HEK293 (cell line): ENCODE data around the gene CACNA1D.

Source experiments
- CTCF ChIA-PET: fragments of 350-600 bp; formaldehyde crosslinking; extraction: SDS; loops from one replicate; lab custom pipeline; 2021; ENCODE audit warnings: antibody characterized with exemption; lab: Yijun Ruan, JAX
- POLR2A ChIA-PET: fragments of 300-600 bp; formaldehyde crosslinking; extraction: SDS; loops from one replicate; lab custom pipeline; 2020; ENCODE audit warnings: antibody characterized with exemption, inconsistent platforms; lab: Yijun Ruan, JAX
- H3K27ac ChIP-seq: fragments of 200-500 bp; sonication (Bioruptor generic); 2 replicates; pipeline ENCODE4 v1.5.1; 2014; ENCODE audit warnings: low read depth, low read length, control low read depth, inconsistent platforms; ENCODE audit errors: extremely low read depth
- H3K36me3 ChIP-seq, 2 experiments: fragments of 200-500 bp in 1 of 2; sonication (Bioruptor generic) in 1 of 2; 1 replicate in 1 of 2; 2 replicates in 1 of 2; pipeline ENCODE4 v1.5.1; 2014 to 2017; ENCODE audit warnings: inconsistent platforms in 2 of 2, low read length in 2 of 2; ENCODE audit not compliant: control insufficient read depth in 2 of 2, insufficient read depth in 1 of 2
- H3K4me1 ChIP-seq: fragments of 200-500 bp; sonication (Bioruptor generic); 2 replicates; pipeline ENCODE4 v1.5.1; 2014; ENCODE audit warnings: mild to moderate bottlenecking, low read length, inconsistent platforms; ENCODE audit not compliant: control insufficient read depth, insufficient read depth
- H3K4me3 ChIP-seq: 2 replicates; pipeline ENCODE4 v1.5.1; 2011; ENCODE audit warnings: low read depth, mild to moderate bottlenecking, control low read depth, low read length, moderate library complexity
- H3K9me3 ChIP-seq: fragments of 200-500 bp; sonication (Bioruptor generic); 2 replicates; pipeline ENCODE4 v1.5.1; 2014; ENCODE audit warnings: low read depth, low read length, inconsistent platforms; ENCODE audit not compliant: control insufficient read depth, insufficient read depth
- EGR2 ChIP-seq: fragments of 450-650 bp; formaldehyde crosslinking; IDR thresholded peaks from 2 replicates; pipeline ENCODE4 v1.5.1; 2016; ENCODE audit warnings: low read depth, missing biosample characterization, missing genetic modification characterization
- GLI2 ChIP-seq: fragments of 450-650 bp; formaldehyde crosslinking; IDR thresholded peaks from 2 replicates; pipeline ENCODE4; 2017; ENCODE audit warnings: missing biosample characterization, missing genetic modification characterization, low read depth, borderline replicate concordance
- HOXC10 ChIP-seq: sonication (generic); formaldehyde crosslinking; IDR thresholded peaks from 2 replicates; pipeline ENCODE4 v1.8.1; 2023; ENCODE audit warnings: mild to moderate bottlenecking, missing genetic modification reagents
- HOXD13 ChIP-seq: sonication (generic); formaldehyde crosslinking; IDR thresholded peaks from 2 replicates; pipeline ENCODE4 v1.8.0; 2022; ENCODE audit warnings: missing genetic modification reagents, borderline replicate concordance
- KLF1 ChIP-seq: fragments of 450-650 bp; formaldehyde crosslinking; IDR thresholded peaks from 2 replicates; pipeline ENCODE4 v1.5.1; 2016; ENCODE audit warnings: missing biosample characterization, missing genetic modification characterization
- RBAK ChIP-seq: fragments of 450-650 bp; formaldehyde crosslinking; IDR thresholded peaks from 2 replicates; pipeline ENCODE4 v1.5.1; 2016; ENCODE audit warnings: missing biosample characterization, missing genetic modification characterization
- SP2 ChIP-seq: fragments of 450-650 bp; formaldehyde crosslinking; IDR thresholded peaks from 2 replicates; pipeline ENCODE4 v1.5.1; 2016; ENCODE audit warnings: missing biosample characterization, missing genetic modification characterization
- ZBTB21 ChIP-seq: fragments of 450-650 bp; formaldehyde crosslinking; IDR thresholded peaks from 2 replicates; pipeline ENCODE4 v1.5.1; 2017; ENCODE audit warnings: missing biosample characterization, missing genetic modification characterization
- ZBTB8A ChIP-seq: fragments of 450-650 bp; formaldehyde crosslinking; IDR thresholded peaks from 2 replicates; pipeline ENCODE4 v1.5.1; 2016; ENCODE audit warnings: missing biosample characterization, missing genetic modification characterization
- ZNF529 ChIP-seq: fragments of 450-650 bp; formaldehyde crosslinking; IDR thresholded peaks from 2 replicates; pipeline ENCODE4 v1.5.1; 2017; ENCODE audit warnings: missing genetic modification characterization, missing biosample characterization; ENCODE audit not compliant: insufficient replicate concordance
- ZNF555 ChIP-seq: fragments of 450-650 bp; formaldehyde crosslinking; conservative IDR thresholded peaks from 2 replicates; pipeline ENCODE4 v1.5.1; 2017; ENCODE audit warnings: missing biosample characterization, mild to moderate bottlenecking, missing genetic modification characterization, inconsistent platforms
- ZNF624 ChIP-seq: fragments of 450-650 bp; formaldehyde crosslinking; IDR thresholded peaks from 2 replicates; pipeline ENCODE4 v1.5.1; 2017; ENCODE audit warnings: missing biosample characterization, missing genetic modification characterization
- ZNF626 ChIP-seq: fragments of 450-650 bp; sonication (Bioruptor Pico); formaldehyde crosslinking; IDR thresholded peaks from 2 replicates; pipeline ENCODE4 v1.5.1; 2018; ENCODE audit warnings: missing biosample characterization, missing genetic modification characterization, inconsistent platforms
- ZNF654 ChIP-seq: fragments of 450-650 bp; formaldehyde crosslinking; IDR thresholded peaks from 2 replicates; pipeline ENCODE4 v1.5.1; 2016; ENCODE audit warnings: low read depth, missing biosample characterization, missing genetic modification characterization
- ZNF660 ChIP-seq: fragments of 450-650 bp; IDR thresholded peaks from 2 replicates; pipeline ENCODE4 v1.5.1; 2018; ENCODE audit warnings: missing biosample characterization, mild to moderate bottlenecking, missing genetic modification characterization
- TF ChIP-seq, protein P1 (sequence below): fragments of 450-650 bp; formaldehyde crosslinking; IDR thresholded peaks from 2 replicates; pipeline ENCODE4 v1.5.1; 2016; ENCODE audit warnings: missing biosample characterization, missing genetic modification characterization
- TF ChIP-seq, protein P2 (sequence below): fragments of 450-650 bp; formaldehyde crosslinking; IDR thresholded peaks from 2 replicates; pipeline ENCODE4 v1.5.1; 2016; ENCODE audit warnings: missing biosample characterization, missing genetic modification characterization
- TF ChIP-seq, protein P3 (sequence below): fragments of 450-650 bp; formaldehyde crosslinking; IDR thresholded peaks from 2 replicates; pipeline ENCODE4 v1.5.1; 2016; ENCODE audit warnings: missing biosample characterization, missing genetic modification characterization, low read depth

Gene CACNA1D

DNA sequence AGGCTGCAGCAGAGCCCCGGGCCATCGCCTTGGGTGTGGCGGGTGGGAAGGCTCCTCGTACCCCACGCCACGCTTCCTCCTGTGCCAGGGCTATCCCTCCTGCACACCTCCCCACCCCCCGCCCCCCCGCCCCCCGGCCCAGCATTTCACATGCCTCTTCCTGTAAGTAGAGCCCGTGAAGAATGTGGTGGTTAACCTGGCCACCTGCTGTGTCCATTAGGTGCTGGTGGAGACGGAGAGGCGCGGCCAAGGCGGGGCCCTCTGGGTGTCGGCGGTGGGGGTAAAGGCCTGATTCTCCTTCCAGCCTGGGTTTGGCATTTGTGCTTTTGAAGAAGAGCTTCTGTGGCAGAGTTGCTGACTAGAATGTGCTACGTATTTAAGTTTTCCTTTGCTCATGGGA, 224.1 kb downstream of the CACNA1D start:
- Histone ChIP-seq H3K4me3 (no peak overlapping the region), H3K36me3 (no peaks in the 10 kb centered on the region), H3K4me1 (no peaks in the 10 kb centered on the region), H3K27ac (no peak overlapping the region), H3K9me3 (no peaks in the 10 kb centered on the region)
- CTCF ChIA-PET: interaction anchor here (0.6 to 1.9 kb wide), 2 partner anchors 8 to 27 kb away, joined by 3 to 7 read pairs; no protein-coding TSS in a partner anchor
- POLR2A ChIA-PET: no interaction called here
- TF ChIP-seq ZNF529 (tag by site-specific recombination) (no peak), KLF1 (tag by site-specific recombination) (peak; percentile 30; the same call in 1 of the 2 replicates)
- TF ChIP-seq, protein P1, sequence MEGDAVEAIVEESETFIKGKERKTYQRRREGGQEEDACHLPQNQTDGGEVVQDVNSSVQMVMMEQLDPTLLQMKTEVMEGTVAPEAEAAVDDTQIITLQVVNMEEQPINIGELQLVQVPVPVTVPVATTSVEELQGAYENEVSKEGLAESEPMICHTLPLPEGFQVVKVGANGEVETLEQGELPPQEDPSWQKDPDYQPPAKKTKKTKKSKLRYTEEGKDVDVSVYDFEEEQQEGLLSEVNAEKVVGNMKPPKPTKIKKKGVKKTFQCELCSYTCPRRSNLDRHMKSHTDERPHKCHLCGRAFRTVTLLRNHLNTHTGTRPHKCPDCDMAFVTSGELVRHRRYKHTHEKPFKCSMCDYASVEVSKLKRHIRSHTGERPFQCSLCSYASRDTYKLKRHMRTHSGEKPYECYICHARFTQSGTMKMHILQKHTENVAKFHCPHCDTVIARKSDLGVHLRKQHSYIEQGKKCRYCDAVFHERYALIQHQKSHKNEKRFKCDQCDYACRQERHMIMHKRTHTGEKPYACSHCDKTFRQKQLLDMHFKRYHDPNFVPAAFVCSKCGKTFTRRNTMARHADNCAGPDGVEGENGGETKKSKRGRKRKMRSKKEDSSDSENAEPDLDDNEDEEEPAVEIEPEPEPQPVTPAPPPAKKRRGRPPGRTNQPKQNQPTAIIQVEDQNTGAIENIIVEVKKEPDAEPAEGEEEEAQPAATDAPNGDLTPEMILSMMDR (tag by site-specific recombination): no peak

DNA sequence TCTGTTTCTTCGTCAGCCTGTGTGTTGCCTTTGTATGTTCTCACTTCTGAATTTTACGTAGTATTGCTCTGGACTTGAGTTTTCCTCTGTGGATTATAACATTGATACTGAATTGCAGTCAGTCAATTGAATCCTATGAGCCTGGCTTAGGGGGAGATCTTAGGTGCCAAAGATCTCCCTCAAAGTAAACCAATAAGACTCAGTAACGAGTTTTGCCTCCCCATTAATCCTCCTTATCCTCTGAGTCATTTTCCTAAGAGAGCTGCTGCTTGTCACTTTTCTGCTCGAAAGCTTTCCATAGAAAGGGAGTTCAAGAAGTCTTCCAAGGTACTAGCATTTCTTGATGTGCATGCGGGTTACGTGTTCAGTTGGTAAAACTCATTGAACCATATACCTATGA, 225.4 kb downstream of the CACNA1D start:
- H3K4me3 ChIP-seq: no peak overlapping the region
- H3K27ac ChIP-seq: no peak overlapping the region
- H3K9me3 ChIP-seq: no peaks in the 10 kb centered on the region
- POLR2A ChIA-PET: no interaction called here
- CTCF ChIA-PET: interaction anchor here (1.9 kb wide), 1 partner anchor 9 kb away, joined by 7 read pairs; no protein-coding TSS in a partner anchor
- no peaks in the 10 kb centered on the region for H3K4me1 ChIP-seq
- no peaks in the 10 kb centered on the region for H3K36me3 ChIP-seq
- no peak for TF ChIP-seq SP2
- TF ChIP-seq ZNF555 (tag by site-specific recombination): no peak
- TF ChIP-seq, protein P2, sequence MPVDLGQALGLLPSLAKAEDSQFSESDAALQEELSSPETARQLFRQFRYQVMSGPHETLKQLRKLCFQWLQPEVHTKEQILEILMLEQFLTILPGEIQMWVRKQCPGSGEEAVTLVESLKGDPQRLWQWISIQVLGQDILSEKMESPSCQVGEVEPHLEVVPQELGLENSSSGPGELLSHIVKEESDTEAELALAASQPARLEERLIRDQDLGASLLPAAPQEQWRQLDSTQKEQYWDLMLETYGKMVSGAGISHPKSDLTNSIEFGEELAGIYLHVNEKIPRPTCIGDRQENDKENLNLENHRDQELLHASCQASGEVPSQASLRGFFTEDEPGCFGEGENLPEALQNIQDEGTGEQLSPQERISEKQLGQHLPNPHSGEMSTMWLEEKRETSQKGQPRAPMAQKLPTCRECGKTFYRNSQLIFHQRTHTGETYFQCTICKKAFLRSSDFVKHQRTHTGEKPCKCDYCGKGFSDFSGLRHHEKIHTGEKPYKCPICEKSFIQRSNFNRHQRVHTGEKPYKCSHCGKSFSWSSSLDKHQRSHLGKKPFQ (tag by site-specific recombination): no peak

DNA sequence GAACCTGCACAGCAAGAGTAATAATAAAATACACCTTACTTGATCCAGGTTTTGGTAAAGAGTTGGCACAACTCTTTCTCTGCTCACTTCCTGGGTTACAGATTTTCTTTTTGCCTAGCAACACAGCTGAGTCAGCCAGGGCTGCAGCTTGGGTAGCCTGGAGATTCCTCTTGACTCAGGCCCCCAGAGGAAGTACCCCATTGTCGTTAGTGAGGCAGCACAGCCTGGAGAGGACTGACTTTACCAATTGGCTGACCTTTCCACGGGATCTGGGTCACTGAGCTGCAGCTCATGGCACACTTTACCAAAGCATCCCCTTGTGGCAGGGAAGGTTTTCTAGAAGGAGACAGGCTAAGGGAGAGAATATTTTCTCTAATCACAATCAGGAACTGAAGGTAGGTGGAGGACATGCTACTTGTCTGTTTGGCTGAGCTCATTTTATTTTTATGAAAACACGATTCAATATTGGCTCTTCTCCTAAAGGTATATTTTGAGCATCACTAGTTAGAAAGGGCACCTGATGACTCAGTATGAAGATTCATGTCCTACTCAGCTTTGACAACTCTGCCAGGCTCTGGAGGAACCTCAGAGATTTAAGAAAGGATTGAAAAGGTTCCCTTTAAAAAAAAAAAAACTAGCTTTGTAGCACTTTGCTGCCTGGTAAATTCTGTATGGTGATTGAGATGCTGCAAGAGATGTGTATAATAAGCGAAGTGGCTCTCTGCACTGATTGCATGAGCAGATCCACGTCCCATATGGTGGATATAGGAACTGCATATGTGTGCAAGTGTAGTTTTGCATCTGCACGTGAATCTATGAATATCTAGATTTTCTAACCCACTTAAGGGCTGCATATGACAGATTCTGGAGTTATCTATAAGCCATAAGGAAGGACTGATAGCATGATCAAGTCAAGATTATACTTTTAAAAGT, 227.0 kb downstream of the CACNA1D start:
- H3K9me3 ChIP-seq: no peaks in the 10 kb centered on the region
- no peak overlapping the region for H3K27ac ChIP-seq
- no peaks in the 10 kb centered on the region for H3K4me1 ChIP-seq
- POLR2A ChIA-PET: no interaction called here
- CTCF ChIA-PET: interaction anchor here (0.6 to 0.8 kb wide), 2 partner anchors 11 to 191 kb away, joined by 3 to 5 read pairs; no protein-coding TSS in a partner anchor
- no peak overlapping the region for H3K4me3 ChIP-seq
- no peaks in the 10 kb centered on the region for H3K36me3 ChIP-seq
- TF ChIP-seq ZBTB8A (tag by site-specific recombination): no peak
- no peak for TF ChIP-seq ZNF626 (tag by site-specific recombination)
- no peak for TF ChIP-seq ZNF555 (tag by site-specific recombination)
- no peak for TF ChIP-seq ZBTB21 (tag by site-specific recombination)
- no peak for TF ChIP-seq HOXD13 (CRISPR knock-in tag)
- no peak for TF ChIP-seq ZNF654 (tag by site-specific recombination)
- TF ChIP-seq ZNF624 (tag by site-specific recombination): no peak
- TF ChIP-seq EGR2: no peak
- TF ChIP-seq, protein P3, sequence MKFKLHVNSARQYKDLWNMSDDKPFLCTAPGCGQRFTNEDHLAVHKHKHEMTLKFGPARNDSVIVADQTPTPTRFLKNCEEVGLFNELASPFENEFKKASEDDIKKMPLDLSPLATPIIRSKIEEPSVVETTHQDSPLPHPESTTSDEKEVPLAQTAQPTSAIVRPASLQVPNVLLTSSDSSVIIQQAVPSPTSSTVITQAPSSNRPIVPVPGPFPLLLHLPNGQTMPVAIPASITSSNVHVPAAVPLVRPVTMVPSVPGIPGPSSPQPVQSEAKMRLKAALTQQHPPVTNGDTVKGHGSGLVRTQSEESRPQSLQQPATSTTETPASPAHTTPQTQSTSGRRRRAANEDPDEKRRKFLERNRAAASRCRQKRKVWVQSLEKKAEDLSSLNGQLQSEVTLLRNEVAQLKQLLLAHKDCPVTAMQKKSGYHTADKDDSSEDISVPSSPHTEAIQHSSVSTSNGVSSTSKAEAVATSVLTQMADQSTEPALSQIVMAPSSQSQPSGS: no peak
- TF ChIP-seq ZNF660 (tag by site-specific recombination): no peak
- TF ChIP-seq RBAK (tag by site-specific recombination): no peak
- no peak for TF ChIP-seq HOXC10 (CRISPR knock-in tag)
- no peak for TF ChIP-seq GLI2 (tag by site-specific recombination)
